ENCODE results near the gene SLC35G6.
A peak's percentile ranks its signal among the peaks of the same experiment; 100 is the strongest.

Gene SLC35G6

GRCh38 chr17:7508145-7508544, 26.9 kb downstream of the SLC35G6 start:
- no peak for DNase-seq

- no peak for DNase-seq
Measured at GRCh38 chr17:7508846-7509245, 27.6 kb downstream of the SLC35G6 start.

GRCh38 chr17:7509937-7510336, 28.7 kb downstream of the SLC35G6 start:
- DNase-seq = no peak

- DNase-seq = no peak
Measured at GRCh38 chr17:7511108-7511507, 29.9 kb downstream of the SLC35G6 start.

- DNase-seq = no peak
Measured at GRCh38 chr17:7512105-7512504, 30.9 kb downstream of the SLC35G6 start.

GRCh38 chr17:7512824-7513540, 31.7 kb downstream of the SLC35G6 start:
- DNase-seq = no peak

- DNase-seq = no peak
Measured at GRCh38 chr17:7513850-7514419, 32.7 kb downstream of the SLC35G6 start.

GRCh38 chr17:7515911-7516610, 34.8 kb downstream of the SLC35G6 start:
- no peak for DNase-seq

- DNase-seq = peak; percentile 15 to 18
Measured at GRCh38 chr17:7523033-7523432, 41.8 kb downstream of the SLC35G6 start.

GRCh38 chr17:7528842-7529241, 47.6 kb downstream of the SLC35G6 start:
- DNase-seq = no peak

- no peak for DNase-seq
Measured at GRCh38 chr17:7530023-7530900, 49.0 kb downstream of the SLC35G6 start.
